ENCODE results near the gene GMDS.
A peak's percentile ranks its signal among the peaks of the same experiment; 100 is the strongest.

Gene GMDS

GRCh38 chr6:2103765-2104523 lies 141.5 kb downstream of the GMDS start:
- FAIRE-seq (peak; percentile 88), DNase-seq (ENCODE audit: insufficient read length) (no peak)
- no peak for TF ChIP-seq POLR2AphosphoS5 (IDR thresholded peaks at IDR 0.05; ENCODE audit: low read depth, low read length)
- no peak for TF ChIP-seq TAF1 (IDR thresholded peaks at IDR 0.05; ENCODE audit: borderline replicate concordance, low read depth, low read length)
- no peak for TF ChIP-seq POLR2A (IDR thresholded peaks at IDR 0.05; ENCODE audit: low read depth, low read length)

GRCh38 chr6:2102966-2103365 lies 142.4 kb downstream of the GMDS start:
- no peak for DNase-seq (ENCODE audit: insufficient read length)
- no peak for FAIRE-seq
- no peak for TF ChIP-seq POLR2A (IDR thresholded peaks at IDR 0.05; ENCODE audit: low read depth, low read length)
- no peak for TF ChIP-seq POLR2AphosphoS5 (IDR thresholded peaks at IDR 0.05; ENCODE audit: low read depth, low read length)
- TF ChIP-seq TAF1 (IDR thresholded peaks at IDR 0.05; ENCODE audit: borderline replicate concordance, low read depth, low read length) = no peak

GRCh38 chr6:2102316-2102883 lies 143.0 kb downstream of the GMDS start:
- FAIRE-seq = no peak
- no peak for TF ChIP-seq TAF1 (IDR thresholded peaks at IDR 0.05; ENCODE audit: borderline replicate concordance, low read depth, low read length)
- DNase-seq (ENCODE audit: insufficient read length) = no peak

GRCh38 chr6:2101213-2101612 lies 144.2 kb downstream of the GMDS start:
- TF ChIP-seq TAF1 (IDR thresholded peaks at IDR 0.05; ENCODE audit: borderline replicate concordance, low read depth, low read length) = no peak
- no peak for DNase-seq (ENCODE audit: insufficient read length)
- FAIRE-seq = no peak

- no peak for FAIRE-seq
- TF ChIP-seq TAF1 (IDR thresholded peaks at IDR 0.05; ENCODE audit: borderline replicate concordance, low read depth, low read length) (no peak), POLR2A (IDR thresholded peaks at IDR 0.05; ENCODE audit: low read depth, low read length) (no peak), POLR2AphosphoS5 (IDR thresholded peaks at IDR 0.05; ENCODE audit: low read depth, low read length) (no peak)
- DNase-seq (ENCODE audit: insufficient read length) = no peak
Observed at GRCh38 chr6:2099870-2100269, 145.5 kb downstream of the GMDS start.

GRCh38 chr6:2097464-2097863 lies 147.9 kb downstream of the GMDS start:
- DNase-seq (ENCODE audit: insufficient read length) = no peak
- TF ChIP-seq POLR2AphosphoS5 (IDR thresholded peaks at IDR 0.05; ENCODE audit: low read depth, low read length) (no peak), POLR2A (IDR thresholded peaks at IDR 0.05; ENCODE audit: low read depth, low read length) (no peak), TAF1 (IDR thresholded peaks at IDR 0.05; ENCODE audit: borderline replicate concordance, low read depth, low read length) (no peak)
- FAIRE-seq = no peak

GRCh38 chr6:2094642-2095041 lies 150.8 kb downstream of the GMDS start:
- FAIRE-seq (no peak), DNase-seq (ENCODE audit: insufficient read length) (no peak)
- TF ChIP-seq POLR2AphosphoS5 (IDR thresholded peaks at IDR 0.05; ENCODE audit: low read depth, low read length) = no peak
- no peak for TF ChIP-seq TAF1 (IDR thresholded peaks at IDR 0.05; ENCODE audit: borderline replicate concordance, low read depth, low read length)
- TF ChIP-seq POLR2A (IDR thresholded peaks at IDR 0.05; ENCODE audit: low read depth, low read length) = no peak

- no peak for TF ChIP-seq TAF1 (IDR thresholded peaks at IDR 0.05; ENCODE audit: borderline replicate concordance, low read depth, low read length)
- no peak for TF ChIP-seq POLR2AphosphoS5 (IDR thresholded peaks at IDR 0.05; ENCODE audit: low read depth, low read length)
- TF ChIP-seq POLR2A (IDR thresholded peaks at IDR 0.05; ENCODE audit: low read depth, low read length) = no peak
- DNase-seq (ENCODE audit: insufficient read length) = no peak
- no peak for FAIRE-seq
Observed at GRCh38 chr6:2086326-2086965, 159.0 kb downstream of the GMDS start.

GRCh38 chr6:2085657-2086056 lies 159.7 kb downstream of the GMDS start:
- FAIRE-seq = no peak
- no peak for DNase-seq (ENCODE audit: insufficient read length)
- TF ChIP-seq TAF1 (IDR thresholded peaks at IDR 0.05; ENCODE audit: borderline replicate concordance, low read depth, low read length) (no peak), POLR2A (IDR thresholded peaks at IDR 0.05; ENCODE audit: low read depth, low read length) (no peak), POLR2AphosphoS5 (IDR thresholded peaks at IDR 0.05; ENCODE audit: low read depth, low read length) (no peak)

- DNase-seq (ENCODE audit: insufficient read length) (no peak), FAIRE-seq (peak; percentile 68)
- TF ChIP-seq POLR2A (IDR thresholded peaks at IDR 0.05; ENCODE audit: low read depth, low read length) = no peak
- TF ChIP-seq POLR2AphosphoS5 (IDR thresholded peaks at IDR 0.05; ENCODE audit: low read depth, low read length) = no peak
- TF ChIP-seq TAF1 (IDR thresholded peaks at IDR 0.05; ENCODE audit: borderline replicate concordance, low read depth, low read length) = no peak
Observed at GRCh38 chr6:2081155-2082138, 164.0 kb downstream of the GMDS start.

GRCh38 chr6:2078888-2079287 lies 166.5 kb downstream of the GMDS start:
- DNase-seq (ENCODE audit: insufficient read length) = no peak
- TF ChIP-seq POLR2A (IDR thresholded peaks at IDR 0.05; ENCODE audit: low read depth, low read length) (no peak), POLR2AphosphoS5 (IDR thresholded peaks at IDR 0.05; ENCODE audit: low read depth, low read length) (no peak), TAF1 (IDR thresholded peaks at IDR 0.05; ENCODE audit: borderline replicate concordance, low read depth, low read length) (no peak)
- no peak for FAIRE-seq

Data from GM12892 (cell line).